Measurements from ENCODE around the gene TMEM164.

TMEM164 gene

GRCh38 chrX:110226931-110227330 lies 224.0 kb downstream of the TMEM164 start:
- DNase-seq (ENCODE audit: low read depth in 1 of 2, low spot score in 1 of 2) = no peak
- in situ Hi-C loops (cut with HindIII; ENCODE audit: low pct_unique_long_range_greater_than_20kb, low sequenced_read_pairs) = no loop called here
- no peak for TF ChIP-seq JUND (IDR thresholded peaks at IDR 0.05; ENCODE audit: low read depth)
